ENCODE results near the gene NOC2L. TPM values are rescaled to one million over a fixed set of nuclear protein-coding genes. Genes with fewer than 3 reads are reported as not detected.
"Not testable (repeated sequence)": the region's sequence is repeated elsewhere in the genome, so short reads cannot be mapped to it uniquely, and the experiment has no call there.

The NOC2L gene
- total RNA-seq, 1 donor from 2014 or later: 32.5 TPM

GRCh38 chr1:963746-964525, 4.9 kb upstream of the NOC2L start:
- DNase-seq (ENCODE audit: low spot score) (no peak), ATAC-seq (no peak)

- ATAC-seq (no peak), DNase-seq (ENCODE audit: low spot score) (no peak)
Measured at GRCh38 chr1:963301-963651, 4.2 kb upstream of the NOC2L start.

GRCh38 chr1:962381-963300, 3.6 kb upstream of the NOC2L start:
- DNase-seq (ENCODE audit: low spot score) (no peak), ATAC-seq (no peak)

- ATAC-seq (no peak), DNase-seq (ENCODE audit: low spot score) (no peak)
Measured at GRCh38 chr1:961132-961669, 2.1 kb upstream of the NOC2L start.

GRCh38 chr1:960363-961131, 1.5 kb upstream of the NOC2L start, which contains the start of gene KLHL17:
Gene KLHL17, plus strand, starts transcription at chr1:960584. Its CDS starts 110 bp downstream, at chr1:960694.
- DNase-seq (ENCODE audit: low spot score) (peak; percentile 74), ATAC-seq (peak; percentile 69)

GRCh38 chr1:959731-960362, 791 bp upstream of the NOC2L start:
- no peak for DNase-seq (ENCODE audit: low spot score)
- peak; percentile 8 for ATAC-seq

- DNase-seq (ENCODE audit: low spot score): no peak
Measured at GRCh38 chr1:956636-957035, 2.4 kb downstream of the NOC2L start.

GRCh38 chr1:955474-955873, 3.6 kb downstream of the NOC2L start:
- DNase-seq (ENCODE audit: low spot score) (no peak), ATAC-seq (no peak)

More at GRCh38 chr1:956636-957035, 2.4 kb downstream of the NOC2L start:
- no peak for ATAC-seq

GRCh38 chr1:954927-955326, 4.1 kb downstream of the NOC2L start:
- no peak for ATAC-seq
- no peak for DNase-seq (ENCODE audit: low spot score)

- no peak for DNase-seq (ENCODE audit: low spot score)
- no peak for ATAC-seq
Measured at GRCh38 chr1:953524-954320, 5.3 kb downstream of the NOC2L start.

- DNase-seq (ENCODE audit: low spot score): no peak
- no peak for ATAC-seq
Measured at GRCh38 chr1:952603-953002, 6.5 kb downstream of the NOC2L start.

- no peak for DNase-seq (ENCODE audit: low spot score)
- no peak for ATAC-seq
Measured at GRCh38 chr1:952201-952600, 6.9 kb downstream of the NOC2L start.

- DNase-seq (ENCODE audit: low spot score): no peak
- ATAC-seq: no peak
Measured at GRCh38 chr1:951364-951763, 7.7 kb downstream of the NOC2L start.

GRCh38 chr1:950881-951280, 8.2 kb downstream of the NOC2L start:
- DNase-seq (ENCODE audit: low spot score): no peak
- no peak for ATAC-seq

GRCh38 chr1:950268-950667, 8.8 kb downstream of the NOC2L start:
- ATAC-seq: no peak
- no peak for DNase-seq (ENCODE audit: low spot score)

GRCh38 chr1:947958-948357, 11.1 kb downstream of the NOC2L start:
- DNase-seq (ENCODE audit: low spot score) (no peak), ATAC-seq (no peak)

- not testable (repeated sequence) for ATAC-seq; DNase-seq (ENCODE audit: low spot score)
Measured at GRCh38 chr1:946811-947210, 12.2 kb downstream of the NOC2L start.

GRCh38 chr1:945688-946556, 13.1 kb downstream of the NOC2L start:
- DNase-seq (ENCODE audit: low spot score): no peak
- no peak for ATAC-seq
